HL-60 (cell line): ENCODE results near the gene MAPK6.

Source experiments
- DNase-seq, 2 experiments: peaks; one replicate each; pipeline ENCODE4 v3.0.0-alpha.2; 2010 to 2020; ENCODE audit warnings: low read depth in 1 of 2, low spot score in 1 of 2
- H3K27ac ChIP-seq: fragments of 250-450 bp; sonication (Bioruptor Pico); replicated peaks from 2 replicates; pipeline ENCODE4 v1.5.1; 2020; ENCODE audit warnings: mild to moderate bottlenecking, moderate library complexity
- H3K27me3 ChIP-seq: fragments of 250-450 bp; sonication (Bioruptor Pico); 2 replicates; pipeline ENCODE4 v1.5.1; 2021; ENCODE audit warnings: mild to moderate bottlenecking, moderate library complexity; ENCODE audit not compliant: insufficient read depth, poor library complexity, severe bottlenecking
- H3K4me3 ChIP-seq: replicated peaks from 2 replicates; pipeline ENCODE4 v1.5.1; 2011; ENCODE audit warnings: mild to moderate bottlenecking, control low read depth, low read length; ENCODE audit not compliant: insufficient read depth
- GABPA ChIP-seq: IDR thresholded peaks from 2 replicates; pipeline ENCODE4 v1.6.1; 2012; ENCODE audit warnings: low read depth
- POLR2AphosphoS5 ChIP-seq: IDR thresholded peaks from 2 replicates; pipeline ENCODE4 v1.6.1; 2012; ENCODE audit warnings: low read depth
- SPI1 ChIP-seq: IDR thresholded peaks from 2 replicates; pipeline ENCODE4 v1.6.1; 2012; ENCODE audit warnings: low read depth, mild to moderate bottlenecking, borderline replicate concordance
- TF ChIP-seq, protein P1 (sequence below): IDR thresholded peaks from one replicate; pipeline ENCODE4 v1.5.1; 2011; ENCODE audit warnings: low read length, control low read depth, inconsistent platforms; ENCODE audit not compliant: insufficient read depth
- TF ChIP-seq, protein P2 (sequence below): IDR thresholded peaks from 2 replicates; pipeline ENCODE4 v1.6.1; 2012; ENCODE audit warnings: low read depth; ENCODE audit not compliant: insufficient replicate concordance

The MAPK6 gene

DNA sequence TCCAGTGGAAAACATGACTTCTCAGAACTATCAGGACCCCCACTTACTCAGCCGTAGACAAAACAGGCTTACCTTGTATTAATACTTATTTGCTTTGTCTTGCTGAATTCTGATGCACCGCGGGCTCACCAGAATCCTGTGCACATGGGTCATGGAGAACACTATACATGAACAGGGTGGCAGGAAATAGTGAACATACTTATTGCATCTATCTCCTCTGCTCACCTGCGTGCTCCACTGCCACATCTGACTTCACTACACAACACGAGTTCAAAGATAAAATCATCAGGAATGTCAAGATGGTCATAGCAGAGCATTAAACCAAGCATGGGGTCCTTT lies 10.7 kb upstream of the MAPK6 start:
- no peak overlapping the region for H3K27ac ChIP-seq
- TF ChIP-seq, protein P1, sequence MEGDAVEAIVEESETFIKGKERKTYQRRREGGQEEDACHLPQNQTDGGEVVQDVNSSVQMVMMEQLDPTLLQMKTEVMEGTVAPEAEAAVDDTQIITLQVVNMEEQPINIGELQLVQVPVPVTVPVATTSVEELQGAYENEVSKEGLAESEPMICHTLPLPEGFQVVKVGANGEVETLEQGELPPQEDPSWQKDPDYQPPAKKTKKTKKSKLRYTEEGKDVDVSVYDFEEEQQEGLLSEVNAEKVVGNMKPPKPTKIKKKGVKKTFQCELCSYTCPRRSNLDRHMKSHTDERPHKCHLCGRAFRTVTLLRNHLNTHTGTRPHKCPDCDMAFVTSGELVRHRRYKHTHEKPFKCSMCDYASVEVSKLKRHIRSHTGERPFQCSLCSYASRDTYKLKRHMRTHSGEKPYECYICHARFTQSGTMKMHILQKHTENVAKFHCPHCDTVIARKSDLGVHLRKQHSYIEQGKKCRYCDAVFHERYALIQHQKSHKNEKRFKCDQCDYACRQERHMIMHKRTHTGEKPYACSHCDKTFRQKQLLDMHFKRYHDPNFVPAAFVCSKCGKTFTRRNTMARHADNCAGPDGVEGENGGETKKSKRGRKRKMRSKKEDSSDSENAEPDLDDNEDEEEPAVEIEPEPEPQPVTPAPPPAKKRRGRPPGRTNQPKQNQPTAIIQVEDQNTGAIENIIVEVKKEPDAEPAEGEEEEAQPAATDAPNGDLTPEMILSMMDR, result no peak
- TF ChIP-seq SPI1 (no peak), GABPA (no peak), POLR2AphosphoS5 (no peak)
- TF ChIP-seq, protein P2, sequence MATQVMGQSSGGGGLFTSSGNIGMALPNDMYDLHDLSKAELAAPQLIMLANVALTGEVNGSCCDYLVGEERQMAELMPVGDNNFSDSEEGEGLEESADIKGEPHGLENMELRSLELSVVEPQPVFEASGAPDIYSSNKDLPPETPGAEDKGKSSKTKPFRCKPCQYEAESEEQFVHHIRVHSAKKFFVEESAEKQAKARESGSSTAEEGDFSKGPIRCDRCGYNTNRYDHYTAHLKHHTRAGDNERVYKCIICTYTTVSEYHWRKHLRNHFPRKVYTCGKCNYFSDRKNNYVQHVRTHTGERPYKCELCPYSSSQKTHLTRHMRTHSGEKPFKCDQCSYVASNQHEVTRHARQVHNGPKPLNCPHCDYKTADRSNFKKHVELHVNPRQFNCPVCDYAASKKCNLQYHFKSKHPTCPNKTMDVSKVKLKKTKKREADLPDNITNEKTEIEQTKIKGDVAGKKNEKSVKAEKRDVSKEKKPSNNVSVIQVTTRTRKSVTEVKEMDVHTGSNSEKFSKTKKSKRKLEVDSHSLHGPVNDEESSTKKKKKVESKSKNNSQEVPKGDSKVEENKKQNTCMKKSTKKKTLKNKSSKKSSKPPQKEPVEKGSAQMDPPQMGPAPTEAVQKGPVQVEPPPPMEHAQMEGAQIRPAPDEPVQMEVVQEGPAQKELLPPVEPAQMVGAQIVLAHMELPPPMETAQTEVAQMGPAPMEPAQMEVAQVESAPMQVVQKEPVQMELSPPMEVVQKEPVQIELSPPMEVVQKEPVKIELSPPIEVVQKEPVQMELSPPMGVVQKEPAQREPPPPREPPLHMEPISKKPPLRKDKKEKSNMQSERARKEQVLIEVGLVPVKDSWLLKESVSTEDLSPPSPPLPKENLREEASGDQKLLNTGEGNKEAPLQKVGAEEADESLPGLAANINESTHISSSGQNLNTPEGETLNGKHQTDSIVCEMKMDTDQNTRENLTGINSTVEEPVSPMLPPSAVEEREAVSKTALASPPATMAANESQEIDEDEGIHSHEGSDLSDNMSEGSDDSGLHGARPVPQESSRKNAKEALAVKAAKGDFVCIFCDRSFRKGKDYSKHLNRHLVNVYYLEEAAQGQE, result no peak
- no peak for DNase-seq
- H3K4me3 ChIP-seq, result no peak overlapping the region
- no peaks in the 10 kb centered on the region for H3K27me3 ChIP-seq

DNA sequence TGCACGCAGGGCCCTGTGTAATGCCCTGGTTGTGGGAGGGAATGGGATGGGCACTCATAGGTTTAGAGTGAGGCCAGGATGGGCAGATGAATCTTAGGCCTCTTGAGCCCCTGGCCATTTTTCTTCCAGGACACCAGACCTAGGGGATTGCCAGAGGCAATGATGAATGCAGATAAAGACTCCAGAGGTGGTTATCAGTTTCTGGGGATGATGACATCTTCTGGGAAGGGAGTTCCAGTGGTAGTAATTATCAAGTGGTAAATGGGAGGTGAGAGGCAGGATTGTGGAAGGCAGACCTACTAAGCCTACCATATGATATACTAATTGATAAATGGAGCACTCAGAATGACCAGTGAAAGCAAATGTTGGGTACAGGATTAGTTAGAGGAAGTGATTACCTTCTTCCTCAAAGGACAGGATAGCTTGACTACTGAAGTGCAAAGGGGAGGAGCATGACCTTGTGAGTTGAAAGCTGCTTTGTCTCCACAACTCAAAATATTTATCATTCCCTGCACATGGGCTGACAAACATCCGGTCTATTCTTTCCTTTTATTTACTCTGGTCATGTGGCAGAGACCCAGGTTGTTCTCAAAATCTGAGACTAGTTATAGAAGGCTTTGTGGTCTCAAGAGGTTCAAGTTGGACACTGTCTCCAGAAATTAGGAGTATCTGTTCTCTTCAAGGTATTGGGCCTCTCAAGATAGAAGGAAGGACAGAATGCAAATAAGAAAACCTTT lies 10.2 kb upstream of the MAPK6 start:
- H3K27me3 ChIP-seq, result no peaks in the 10 kb centered on the region
- H3K27ac ChIP-seq, result no peak overlapping the region
- no peak overlapping the region for H3K4me3 ChIP-seq
- DNase-seq, result peak in 1 of 2 experiments; percentile 18
- TF ChIP-seq SPI1, result peak; percentile 37; the same call in 1 of the 2 replicates
- TF ChIP-seq, protein P2, result no peak

DNA sequence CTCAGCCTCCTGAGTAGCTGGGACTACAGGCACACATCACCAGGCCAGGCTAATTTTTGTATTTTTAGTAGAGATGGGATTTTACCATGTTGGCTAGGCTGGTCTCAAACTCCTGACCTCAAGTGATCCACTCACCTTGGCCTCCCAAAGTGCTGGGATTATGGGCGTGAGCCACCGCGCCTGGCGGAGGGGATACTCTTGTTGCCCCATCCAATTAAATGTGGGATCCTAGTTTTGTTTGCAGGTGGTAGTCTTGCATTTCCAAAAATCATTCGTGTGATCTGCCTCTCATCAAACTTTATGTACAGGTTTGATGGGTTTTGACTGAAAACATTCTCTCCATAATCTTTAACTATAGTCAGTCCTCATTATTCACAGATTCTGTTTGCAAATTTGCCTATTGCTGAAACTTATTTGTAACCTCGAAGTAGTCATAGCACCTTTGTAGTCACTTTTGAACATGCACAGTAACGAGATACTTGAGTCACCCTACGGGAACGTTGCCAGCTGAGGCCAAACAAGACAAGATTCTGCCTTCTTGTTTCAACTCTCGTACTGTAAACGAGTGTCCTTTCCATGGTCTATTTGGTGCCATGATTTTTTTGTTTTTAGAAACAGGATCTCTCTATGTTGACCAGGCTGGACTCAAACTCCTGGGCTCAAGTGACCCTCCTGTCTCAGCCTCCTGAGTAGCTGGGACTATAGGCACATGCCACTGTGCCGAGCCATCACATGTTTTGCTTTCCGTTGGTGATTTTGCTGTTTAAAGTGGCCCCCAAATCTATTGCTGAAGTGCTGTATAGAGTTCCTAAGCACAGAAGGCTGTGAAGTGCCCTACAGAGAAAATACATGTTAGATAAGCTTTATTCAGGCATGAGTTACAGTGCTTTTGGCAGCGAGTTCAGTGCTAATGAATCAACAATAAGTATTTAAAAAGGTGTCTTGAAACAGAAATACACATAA lies 8.1 kb upstream of the MAPK6 start:
- no peak overlapping the region for H3K4me3 ChIP-seq
- no peaks in the 10 kb centered on the region for H3K27me3 ChIP-seq
- H3K27ac ChIP-seq, result no peak overlapping the region
- DNase-seq, result no peak
- TF ChIP-seq POLR2AphosphoS5, result no peak
- no peak for TF ChIP-seq SPI1
- TF ChIP-seq, protein P2, result no peak
- TF ChIP-seq, protein P1, result no peak
- no peak for TF ChIP-seq GABPA
